ENCODE results near the gene RNF169.
"Not testable (repeated sequence)": the region's sequence is repeated elsewhere in the genome, so short reads cannot be mapped to it uniquely, and the experiment has no call there.

RNF169 gene

DNA sequence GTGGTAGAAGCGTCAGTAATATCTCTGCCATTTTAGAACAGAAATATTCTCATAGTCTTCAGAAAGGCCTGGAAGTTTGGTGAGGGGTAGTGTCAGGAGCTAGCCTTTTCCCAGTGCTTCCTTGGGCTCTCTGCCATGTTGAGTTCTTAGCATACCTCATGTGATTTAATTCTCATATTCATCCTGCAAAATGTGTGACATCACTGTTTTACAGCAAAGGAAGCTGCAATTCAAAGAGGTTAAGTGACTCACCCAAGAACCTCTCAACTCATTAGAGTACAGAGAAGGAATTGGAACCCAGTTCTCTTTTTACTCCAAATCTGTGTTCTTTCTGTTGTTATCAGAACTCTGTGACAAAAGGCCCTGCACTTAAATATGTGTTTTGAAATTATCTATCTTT, 72.1 kb downstream of the RNF169 start:
- DNase-seq (ENCODE audit: insufficient read length, low spot score), result no peak
- TF ChIP-seq, protein P1, sequence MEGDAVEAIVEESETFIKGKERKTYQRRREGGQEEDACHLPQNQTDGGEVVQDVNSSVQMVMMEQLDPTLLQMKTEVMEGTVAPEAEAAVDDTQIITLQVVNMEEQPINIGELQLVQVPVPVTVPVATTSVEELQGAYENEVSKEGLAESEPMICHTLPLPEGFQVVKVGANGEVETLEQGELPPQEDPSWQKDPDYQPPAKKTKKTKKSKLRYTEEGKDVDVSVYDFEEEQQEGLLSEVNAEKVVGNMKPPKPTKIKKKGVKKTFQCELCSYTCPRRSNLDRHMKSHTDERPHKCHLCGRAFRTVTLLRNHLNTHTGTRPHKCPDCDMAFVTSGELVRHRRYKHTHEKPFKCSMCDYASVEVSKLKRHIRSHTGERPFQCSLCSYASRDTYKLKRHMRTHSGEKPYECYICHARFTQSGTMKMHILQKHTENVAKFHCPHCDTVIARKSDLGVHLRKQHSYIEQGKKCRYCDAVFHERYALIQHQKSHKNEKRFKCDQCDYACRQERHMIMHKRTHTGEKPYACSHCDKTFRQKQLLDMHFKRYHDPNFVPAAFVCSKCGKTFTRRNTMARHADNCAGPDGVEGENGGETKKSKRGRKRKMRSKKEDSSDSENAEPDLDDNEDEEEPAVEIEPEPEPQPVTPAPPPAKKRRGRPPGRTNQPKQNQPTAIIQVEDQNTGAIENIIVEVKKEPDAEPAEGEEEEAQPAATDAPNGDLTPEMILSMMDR (IDR thresholded peaks at IDR 0.05; ENCODE audit: insufficient read depth, missing control alignments), result no peak
- FAIRE-seq, result no peak

GRCh38 chr11:74822170-74822569, 73.5 kb downstream of the RNF169 start:
- TF ChIP-seq, protein P1 (IDR thresholded peaks at IDR 0.05; ENCODE audit: insufficient read depth, missing control alignments), result no peak

GRCh38 chr11:74824285-74824982, 75.8 kb downstream of the RNF169 start:
- TF ChIP-seq, protein P1 (IDR thresholded peaks at IDR 0.05; ENCODE audit: insufficient read depth, missing control alignments), result no peak

More at GRCh38 chr11:74822170-74822569, 73.5 kb downstream of the RNF169 start:
- DNase-seq (ENCODE audit: insufficient read length, low spot score) (no peak), FAIRE-seq (no peak)

GRCh38 chr11:74825596-74825995, 76.9 kb downstream of the RNF169 start:
- FAIRE-seq; DNase-seq (ENCODE audit: insufficient read length, low spot score): not testable (repeated sequence)

More at GRCh38 chr11:74824285-74824982, 75.8 kb downstream of the RNF169 start:
- no peak for DNase-seq (ENCODE audit: insufficient read length, low spot score)
- no peak for FAIRE-seq

DNA sequence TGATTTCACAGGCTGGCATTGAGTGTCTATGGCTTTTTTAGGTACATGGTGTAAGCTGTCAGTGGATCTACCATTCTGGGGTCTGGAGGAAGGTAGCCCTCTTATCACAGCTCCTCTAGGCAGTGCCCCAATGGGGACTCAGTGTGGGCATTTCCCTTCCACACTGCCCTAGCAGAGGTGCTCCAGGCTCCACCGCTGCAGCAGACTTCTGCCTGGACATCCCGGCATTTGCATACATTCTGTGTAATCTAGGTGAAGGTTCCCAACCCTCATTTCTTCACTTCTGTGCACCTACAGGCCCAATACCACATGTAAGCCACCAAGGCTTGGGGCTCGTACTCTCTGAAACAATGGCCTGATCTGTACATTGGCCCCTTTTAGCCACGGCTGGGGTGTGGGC, 78.3 kb downstream of the RNF169 start:
- TF ChIP-seq, protein P1 (IDR thresholded peaks at IDR 0.05; ENCODE audit: insufficient read depth, missing control alignments), result no peak
- no peak for DNase-seq (ENCODE audit: insufficient read length, low spot score)
- no peak for FAIRE-seq

DNA sequence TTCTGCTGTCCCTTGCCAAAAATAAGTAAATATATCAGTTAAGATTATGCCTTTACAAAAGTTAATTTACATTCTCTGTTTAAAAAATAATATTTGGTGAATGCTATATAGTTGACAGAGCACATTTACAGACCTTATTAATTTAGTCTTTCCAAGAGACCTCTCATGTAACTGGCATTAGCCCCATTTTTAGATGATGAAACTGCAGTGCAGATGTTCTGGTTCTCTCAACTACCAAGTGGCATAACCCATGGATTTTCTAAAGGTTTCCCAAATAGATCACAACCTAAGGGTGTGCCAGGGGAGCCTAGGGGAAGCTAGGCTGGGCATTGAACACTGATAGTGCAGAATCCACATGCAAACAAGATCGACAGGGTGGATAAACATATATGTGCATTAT, 88.5 kb downstream of the RNF169 start:
- DNase-seq (ENCODE audit: insufficient read length, low spot score), result no peak
- TF ChIP-seq, protein P1 (IDR thresholded peaks at IDR 0.05; ENCODE audit: insufficient read depth, missing control alignments), result no peak
- no peak for FAIRE-seq

DNA sequence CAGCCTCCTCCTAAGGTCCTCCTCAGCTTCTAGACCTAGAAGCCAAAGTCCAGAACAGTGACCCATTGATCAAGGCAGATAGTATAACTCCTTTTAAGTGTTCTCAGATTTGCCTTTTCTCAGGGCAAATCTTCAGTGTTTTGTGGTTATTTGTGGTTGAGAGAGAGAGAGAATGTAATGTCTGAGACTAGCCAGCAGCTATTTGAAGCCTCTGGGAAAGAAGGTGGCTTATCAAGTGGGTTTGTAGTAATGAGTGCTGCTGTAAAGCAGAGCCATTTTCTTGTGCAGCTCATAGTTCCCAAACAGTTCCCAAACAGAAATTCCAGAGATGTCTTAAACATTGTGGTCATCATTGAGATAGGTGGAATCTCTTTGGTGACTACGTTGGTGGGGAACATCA, 89.5 kb downstream of the RNF169 start:
- TF ChIP-seq, protein P1 (IDR thresholded peaks at IDR 0.05; ENCODE audit: insufficient read depth, missing control alignments), result no peak
- DNase-seq (ENCODE audit: insufficient read length, low spot score), result no peak
- FAIRE-seq, result no peak
